Epithelial cell of esophagus (primary cell): Measurements from ENCODE around the gene EVI5.

ENCODE experiments used
- DNase-seq: peaks from one replicate; pipeline ENCODE4 v3.0.0; 2010; ENCODE audit warnings: low read depth
- H3K4me3 ChIP-seq: 2 replicates; pipeline ENCODE4 v1.5.1; 2011; ENCODE audit warnings: mild to moderate bottlenecking, low read length, control low read depth
- CTCF ChIP-seq: IDR thresholded peaks from 2 replicates; pipeline ENCODE4 v1.5.1; 2011; ENCODE audit warnings: low read depth, mild to moderate bottlenecking, low read length, control low read depth, inconsistent platforms; ENCODE audit not compliant: insufficient read depth; ENCODE audit errors: missing control alignments

The EVI5 gene

GRCh38 chr1:92816732-92817131 is 31.8 kb upstream of the EVI5 start:
- H3K4me3 ChIP-seq, result no peak overlapping the region
- TF ChIP-seq CTCF, result no peak
- no peak for DNase-seq

- no peak for TF ChIP-seq CTCF
- peak; percentile 66 for DNase-seq
- no peak overlapping the region for H3K4me3 ChIP-seq
Observed at GRCh38 chr1:92808381-92808780, 23.5 kb upstream of the EVI5 start.

GRCh38 chr1:92805216-92805615 is 20.3 kb upstream of the EVI5 start:
- no peak overlapping the region for H3K4me3 ChIP-seq
- TF ChIP-seq CTCF, result no peak
- DNase-seq, result no peak

GRCh38 chr1:92804721-92805201 is 19.9 kb upstream of the EVI5 start:
- no peak overlapping the region for H3K4me3 ChIP-seq

GRCh38 chr1:92803140-92803887 is 18.4 kb upstream of the EVI5 start:
- DNase-seq, result no peak
- H3K4me3 ChIP-seq, result no peak overlapping the region
- no peak for TF ChIP-seq CTCF

More at GRCh38 chr1:92804721-92805201, 19.9 kb upstream of the EVI5 start:
- peak; percentile 95 for DNase-seq
- no peak for TF ChIP-seq CTCF

GRCh38 chr1:92797961-92798360 is 13.1 kb upstream of the EVI5 start:
- H3K4me3 ChIP-seq, result no peak overlapping the region
- TF ChIP-seq CTCF, result no peak
- no peak for DNase-seq

GRCh38 chr1:92797297-92797696 is 12.4 kb upstream of the EVI5 start:
- no peak for TF ChIP-seq CTCF
- no peak for DNase-seq
- no peak overlapping the region for H3K4me3 ChIP-seq
